ENCODE measurements around the gene MGAT4C.
"Not testable (repeated sequence)": the region's sequence is repeated elsewhere in the genome, so short reads cannot be mapped to it uniquely, and the experiment has no call there.

Gene MGAT4C

GRCh38 chr12:86256163-86256562, at the start of gene MGAT4C:
TSS of gene MGAT4C (minus strand) at chr12:86256391.
- DNase-seq, result no peak

GRCh38 chr12:86296396-86296795, 40.2 kb upstream of the MGAT4C start:
- DNase-seq, result not testable (repeated sequence)

GRCh38 chr12:86293682-86294240, 37.6 kb upstream of the MGAT4C start:
- no peak for DNase-seq

DNA sequence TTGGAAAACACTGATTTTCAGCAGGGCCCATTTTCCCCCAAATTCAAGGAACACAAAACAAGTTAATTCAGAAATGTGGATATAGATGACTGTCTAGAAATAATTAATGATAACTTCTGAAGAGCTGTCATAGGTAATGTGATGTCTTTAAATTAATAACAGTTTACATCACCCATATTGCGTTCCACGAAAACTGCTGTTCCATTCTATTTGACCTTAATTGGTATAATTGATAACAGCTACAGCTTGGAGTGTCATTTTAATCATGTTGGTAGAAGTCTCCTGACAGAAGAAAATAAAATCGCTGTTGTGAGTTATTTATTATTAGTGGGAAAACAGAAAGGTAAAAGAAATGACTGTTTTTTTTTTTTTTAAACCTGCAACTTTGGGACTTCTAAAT, 36.3 kb upstream of the MGAT4C start:
- DNase-seq, result no peak

GRCh38 chr12:86290615-86291014, 34.4 kb upstream of the MGAT4C start:
- no peak for DNase-seq

- no peak for DNase-seq
Observed at GRCh38 chr12:86286119-86286518, 29.9 kb upstream of the MGAT4C start.

- DNase-seq, result no peak
Observed at GRCh38 chr12:86283620-86284019, 27.4 kb upstream of the MGAT4C start.

DNA sequence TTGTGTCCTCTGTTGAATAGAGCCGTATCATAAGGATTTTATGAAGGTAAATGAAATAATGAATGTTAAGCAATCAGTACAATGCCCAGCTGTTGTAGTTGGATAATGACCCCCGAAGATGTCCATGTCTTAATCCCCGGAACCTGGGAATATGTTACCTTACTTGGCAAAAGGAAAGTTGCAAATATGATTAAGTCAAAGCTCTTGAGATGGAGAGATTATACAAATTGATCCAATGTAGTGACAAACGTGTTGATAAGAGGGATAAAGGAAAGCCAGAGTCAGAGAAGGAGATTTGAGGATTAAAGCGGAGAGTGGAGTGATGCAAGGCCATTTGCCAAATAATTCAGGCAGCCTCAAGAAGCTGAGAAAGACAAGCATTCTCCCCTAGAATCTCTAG, 19.2 kb upstream of the MGAT4C start:
- DNase-seq, result no peak

GRCh38 chr12:86265329-86265695, 9.1 kb upstream of the MGAT4C start:
- DNase-seq, result no peak

GRCh38 chr12:86264451-86265328, 8.5 kb upstream of the MGAT4C start:
- DNase-seq, result no peak

GRCh38 chr12:86261578-86261977, 5.4 kb upstream of the MGAT4C start:
- no peak for DNase-seq

DNA sequence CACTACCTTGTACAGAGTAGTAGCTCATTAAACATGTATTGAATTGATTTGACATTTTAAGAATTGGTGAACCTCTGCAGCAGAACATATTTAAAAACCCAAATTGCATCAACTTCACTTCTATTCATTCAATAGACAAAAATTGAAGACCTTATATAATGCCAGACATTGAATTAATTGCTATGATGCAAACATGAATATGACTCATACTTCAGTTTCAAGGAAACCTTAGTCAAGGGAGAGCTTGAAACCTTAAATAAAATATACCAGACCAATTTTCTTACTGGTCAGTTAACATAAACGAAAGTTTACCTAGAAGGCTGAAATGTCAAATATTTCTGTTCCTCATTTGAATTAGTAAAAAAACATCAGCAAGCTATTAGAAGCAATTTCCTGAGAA, 5.0 kb upstream of the MGAT4C start:
- DNase-seq, result no peak

DNA sequence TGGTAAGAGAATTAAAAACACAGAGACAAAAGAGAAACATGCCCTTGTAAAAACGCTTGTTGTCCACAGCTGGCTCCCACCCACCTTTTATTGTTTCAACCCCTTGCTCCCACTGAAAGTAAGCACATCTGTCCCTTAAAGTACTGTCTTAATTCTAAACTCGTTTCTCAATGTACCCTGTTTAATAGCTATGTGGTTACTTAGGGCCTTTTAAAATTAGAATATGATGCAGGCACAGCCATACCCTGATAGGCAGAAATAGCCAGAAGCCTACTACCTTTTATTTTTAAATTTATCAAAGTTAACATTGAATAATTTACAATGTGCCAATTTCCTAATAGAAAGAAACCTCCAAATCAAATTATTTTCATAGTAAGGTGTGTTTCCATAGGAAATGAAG, 4.0 kb upstream of the MGAT4C start:
- no peak for DNase-seq

DNA sequence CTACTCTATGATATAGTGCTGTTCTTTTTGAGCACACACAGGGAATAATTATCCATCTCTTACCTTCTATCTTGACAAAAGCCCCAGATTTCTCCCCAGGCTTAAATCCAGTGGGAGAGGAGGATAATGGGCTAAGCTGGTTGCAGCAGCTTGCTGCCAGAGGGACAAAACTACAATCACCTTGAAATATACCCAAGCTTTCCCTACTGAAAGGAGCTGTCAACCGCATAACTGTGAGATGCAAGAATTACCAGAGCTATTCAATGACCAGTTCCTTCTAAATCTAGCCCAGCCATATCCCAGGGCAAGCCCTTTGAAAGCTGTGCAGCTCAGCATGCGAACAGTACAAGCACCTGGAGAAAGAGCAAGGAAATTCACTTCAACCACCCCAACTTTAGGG, 943 bp upstream of the MGAT4C start:
- DNase-seq, result no peak

GRCh38 chr12:86254399-86255107, 1.6 kb downstream of the MGAT4C start:
- DNase-seq, result no peak

DNA sequence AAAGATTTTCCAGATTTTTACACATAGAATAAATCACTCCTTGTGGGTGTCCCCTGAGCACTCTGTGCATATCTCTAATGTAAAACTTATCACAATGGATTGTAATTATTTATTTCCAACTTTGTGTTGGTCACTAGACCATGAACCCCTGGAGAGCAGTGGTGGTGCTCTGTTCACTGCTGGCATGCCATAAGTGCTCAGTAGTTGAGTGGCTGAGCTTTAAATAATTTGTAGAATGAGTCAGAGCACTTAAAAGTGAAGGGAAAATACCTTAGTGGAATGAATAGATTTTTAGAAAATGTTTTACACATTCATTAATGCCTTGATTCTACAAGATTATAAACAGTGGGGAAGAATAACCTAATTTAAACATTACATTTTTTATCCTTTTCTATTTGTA, 6.3 kb downstream of the MGAT4C start:
- no peak for DNase-seq

- no peak for DNase-seq
Observed at GRCh38 chr12:86249276-86249675, 6.9 kb downstream of the MGAT4C start.

GRCh38 chr12:86247871-86248270, 8.3 kb downstream of the MGAT4C start:
- no peak for DNase-seq

DNA sequence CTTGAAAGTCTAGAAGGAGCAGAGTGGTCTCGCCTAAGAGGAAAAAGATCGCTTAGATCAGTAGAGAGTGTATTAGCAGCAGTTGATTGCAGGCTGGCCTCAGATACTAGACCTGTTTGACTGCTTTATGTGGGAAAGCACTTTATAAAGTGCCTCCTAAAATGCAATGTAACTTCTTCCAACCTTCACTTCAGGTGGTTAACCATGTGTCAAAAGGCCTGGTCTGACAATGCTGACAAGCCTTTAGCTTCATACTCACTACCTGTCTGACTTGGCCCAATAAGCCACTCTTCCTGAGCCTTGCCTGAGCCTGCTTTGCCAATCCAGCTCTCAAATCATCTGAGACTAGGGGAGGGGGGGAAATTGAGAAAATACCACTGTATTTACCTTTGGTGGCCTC, 14.6 kb downstream of the MGAT4C start:
- no peak for DNase-seq

DNA sequence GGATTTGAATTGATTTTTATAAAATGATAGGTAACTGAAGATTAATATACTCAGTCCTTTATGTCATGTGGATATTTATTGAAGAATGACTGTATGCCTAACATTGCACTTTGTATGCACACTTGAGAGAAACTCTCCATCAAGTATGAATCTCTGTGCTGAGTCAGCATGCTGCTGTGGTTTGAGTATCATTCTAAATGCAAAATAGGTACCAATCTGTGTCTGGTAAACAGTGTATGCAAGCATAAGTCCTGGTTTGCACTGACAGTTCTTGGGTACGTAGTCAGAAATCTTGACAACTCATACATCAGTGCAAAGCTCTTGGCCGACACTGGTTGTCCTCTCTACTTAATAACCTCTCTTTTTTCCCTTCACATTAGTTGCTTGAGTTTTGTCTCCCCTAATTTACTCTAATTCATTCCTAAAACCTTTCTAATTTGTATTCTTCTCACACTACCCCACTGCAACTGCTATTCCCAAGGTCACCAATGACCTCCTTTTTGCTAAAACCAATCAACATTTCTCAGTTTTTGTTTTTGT, 21.8 kb downstream of the MGAT4C start:
- no peak for DNase-seq

DNA sequence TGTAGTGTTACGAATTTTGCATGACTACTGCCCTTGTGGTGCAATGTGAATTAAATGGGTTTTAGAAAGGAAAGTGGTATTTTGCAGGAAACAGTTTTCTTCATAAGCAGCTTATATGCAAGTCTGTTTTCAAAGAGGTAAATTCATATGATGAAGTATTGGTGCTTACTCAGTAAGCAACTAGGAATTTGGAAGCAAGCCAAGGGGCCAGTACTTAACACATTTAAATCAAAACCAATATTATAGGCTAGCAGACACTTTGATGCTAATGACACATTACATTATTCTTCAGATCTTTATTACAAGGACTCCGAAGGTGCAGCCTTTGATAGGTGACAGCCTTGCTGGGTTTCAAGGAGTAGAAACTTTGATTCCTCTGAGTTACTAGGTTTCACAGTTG, 23.1 kb downstream of the MGAT4C start:
- DNase-seq, result no peak

- DNase-seq, result no peak
Observed at GRCh38 chr12:86230516-86231146, 25.6 kb downstream of the MGAT4C start.

DNA sequence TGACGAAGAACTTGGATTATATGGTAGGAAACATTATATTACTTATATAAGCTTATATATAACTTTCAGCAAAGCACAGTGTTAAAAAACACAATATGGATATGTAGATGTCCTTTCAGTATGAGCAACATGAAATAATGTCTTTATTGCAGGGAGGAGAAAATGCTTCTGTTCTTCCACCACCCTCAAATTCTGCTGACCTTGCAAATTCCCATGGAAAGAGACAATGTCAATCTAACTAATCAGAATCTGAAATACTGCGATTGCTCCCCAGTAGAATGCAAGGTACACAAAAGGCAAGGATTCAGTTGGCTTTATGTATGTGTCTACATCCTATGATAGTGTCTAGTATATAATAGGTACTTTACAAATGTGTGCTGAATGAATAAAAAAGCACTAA, 26.4 kb downstream of the MGAT4C start:
- no peak for DNase-seq
